Measurements from ENCODE around the gene SORCS1.

- TF ChIP-seq CTCF (IDR thresholded peaks at IDR 0.05; ENCODE audit: low read depth, low read length) (no peak), POLR2A (IDR thresholded peaks at IDR 0.05; ENCODE audit: extremely low read depth, insufficient read length) (no peak), MYC (IDR thresholded peaks at IDR 0.05; ENCODE audit: low read depth, low read length) (no peak)
- TF ChIP-seq, protein P1, sequence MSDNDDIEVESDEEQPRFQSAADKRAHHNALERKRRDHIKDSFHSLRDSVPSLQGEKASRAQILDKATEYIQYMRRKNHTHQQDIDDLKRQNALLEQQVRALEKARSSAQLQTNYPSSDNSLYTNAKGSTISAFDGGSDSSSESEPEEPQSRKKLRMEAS (IDR thresholded peaks at IDR 0.05; ENCODE audit: low read depth, low read length) = no peak
Observed at GRCh38 chr10:106555599-106555998, 608.9 kb downstream of the SORCS1 start.

All from NB4 (cell line).